ENCODE data around the gene CNTNAP2. TPM values are rescaled to one million over a fixed set of nuclear protein-coding genes. Genes with fewer than 3 reads are reported as not detected.

CNTNAP2 gene
- total RNA-seq, 1 experiment from 2014 or later: 64.5 TPM

GRCh38 chr7:147308539-147308938, 1191.9 kb downstream of the CNTNAP2 start:
- H3K9ac ChIP-seq (ENCODE audit: extremely low read depth, insufficient read length, low read length): no peak overlapping the region
- no peak overlapping the region for H3K23ac ChIP-seq (ENCODE audit: insufficient read length, low read depth, low read length)
- TF ChIP-seq, protein P1, sequence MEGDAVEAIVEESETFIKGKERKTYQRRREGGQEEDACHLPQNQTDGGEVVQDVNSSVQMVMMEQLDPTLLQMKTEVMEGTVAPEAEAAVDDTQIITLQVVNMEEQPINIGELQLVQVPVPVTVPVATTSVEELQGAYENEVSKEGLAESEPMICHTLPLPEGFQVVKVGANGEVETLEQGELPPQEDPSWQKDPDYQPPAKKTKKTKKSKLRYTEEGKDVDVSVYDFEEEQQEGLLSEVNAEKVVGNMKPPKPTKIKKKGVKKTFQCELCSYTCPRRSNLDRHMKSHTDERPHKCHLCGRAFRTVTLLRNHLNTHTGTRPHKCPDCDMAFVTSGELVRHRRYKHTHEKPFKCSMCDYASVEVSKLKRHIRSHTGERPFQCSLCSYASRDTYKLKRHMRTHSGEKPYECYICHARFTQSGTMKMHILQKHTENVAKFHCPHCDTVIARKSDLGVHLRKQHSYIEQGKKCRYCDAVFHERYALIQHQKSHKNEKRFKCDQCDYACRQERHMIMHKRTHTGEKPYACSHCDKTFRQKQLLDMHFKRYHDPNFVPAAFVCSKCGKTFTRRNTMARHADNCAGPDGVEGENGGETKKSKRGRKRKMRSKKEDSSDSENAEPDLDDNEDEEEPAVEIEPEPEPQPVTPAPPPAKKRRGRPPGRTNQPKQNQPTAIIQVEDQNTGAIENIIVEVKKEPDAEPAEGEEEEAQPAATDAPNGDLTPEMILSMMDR (conservative IDR thresholded peaks at IDR 0.05): no peak
- H3K4me2 ChIP-seq (ENCODE audit: insufficient read depth, insufficient read length, low read length): no peak overlapping the region
- H3K9me3 Mint-ChIP-seq: peaks cover 0 to 2% of the 10 kb centered on the region in 2 experiments; a peak in 1 of 5 replicates
- no peaks in the 10 kb centered on the region for H3K9me3 ChIP-seq (ENCODE audit: control insufficient read depth, low read depth, low read length)
- H2BK12ac ChIP-seq (ENCODE audit: insufficient read length, low read depth, low read length): no peak overlapping the region
- no peak overlapping the region for H3K27ac ChIP-seq (ENCODE audit: insufficient read length, low read depth, low read length)
- no peaks in the 10 kb centered on the region for H3K79me2 ChIP-seq (ENCODE audit: insufficient read depth, low read length)
- no peak overlapping the region for H3K27ac Mint-ChIP-seq
- H3K56ac ChIP-seq (ENCODE audit: insufficient read length, low read depth, low read length): no peak overlapping the region
- no peaks in the 10 kb centered on the region for H3K4me1 Mint-ChIP-seq
- H3K36me3 Mint-ChIP-seq (ENCODE audit: insufficient read depth in 1 of 3, low read depth in 3 of 3): no peaks in the 10 kb centered on the region
- no peaks in the 10 kb centered on the region for H3K79me1 ChIP-seq (ENCODE audit: insufficient read depth, low read depth, low read length, poor library complexity, severe bottlenecking)
- no peak overlapping the region for H4K8ac ChIP-seq (replicated peaks; ENCODE audit: insufficient read length, low read depth, low read length)
- no peak overlapping the region for H4K5ac ChIP-seq (ENCODE audit: insufficient read length, low read depth, low read length)
- no peaks in the 10 kb centered on the region for H3K4me1 ChIP-seq (ENCODE audit: insufficient read depth, low read length)
- H2BK5ac ChIP-seq (ENCODE audit: insufficient read length, low read length): no peak overlapping the region
- no peaks in the 10 kb centered on the region for H3K23me2 ChIP-seq (ENCODE audit: insufficient read length, low read depth, low read length, poor library complexity, severe bottlenecking)
- H3K27me3 Mint-ChIP-seq (ENCODE audit: low read depth): no peaks in the 10 kb centered on the region
- no peaks in the 10 kb centered on the region for H3K27me3 ChIP-seq (ENCODE audit: insufficient read depth, low read length)
- H2BK120ac ChIP-seq (ENCODE audit: low read depth, low read length, poor library complexity, severe bottlenecking): no peak overlapping the region
- H3K4me3 Mint-ChIP-seq: no peak overlapping the region
- no peak for DNase-seq
- H2BK15ac ChIP-seq (ENCODE audit: low read depth, low read length): no peak overlapping the region
- no peaks in the 10 kb centered on the region for H4K20me1 ChIP-seq (ENCODE audit: control insufficient read depth, insufficient read depth, insufficient read length)
- H3T11ph ChIP-seq (ENCODE audit: low read length): no peak overlapping the region
- no peak overlapping the region for H3K4ac ChIP-seq (ENCODE audit: low read depth, low read length)
- no peak overlapping the region for H2AFZ ChIP-seq (ENCODE audit: low read length)
- no peak overlapping the region for H2BK20ac ChIP-seq (ENCODE audit: low read depth, low read length, poor library complexity, severe bottlenecking)
- no peak overlapping the region for H4K91ac ChIP-seq (ENCODE audit: insufficient read length, low read depth, low read length)
- H3K14ac ChIP-seq (ENCODE audit: insufficient read depth, low read length): no peak overlapping the region
- no peak overlapping the region for H3K18ac ChIP-seq (ENCODE audit: insufficient read length, low read depth, low read length)
- WGBS (ENCODE audit: extremely low coverage, insufficient read length, low lambda C conversion rate): no CpG with 5 or more reads among the region's 5 CpGs
- H2AK5ac ChIP-seq (ENCODE audit: insufficient read length, low read length): no peak overlapping the region
